Neural cell (in vitro differentiated cells): Measurements from ENCODE around the gene GABBR2. TPM values are rescaled to one million over a fixed set of nuclear protein-coding genes. Genes with fewer than 3 reads are reported as not detected.

ENCODE experiments used
- H2AFZ ChIP-seq: fragments of 200-600, 300-800 bp; sonication (generic), shearing (Covaris generic); 2 replicates; pipeline ENCODE4 v1.6.0; 2014; ENCODE audit warnings: low read depth, mild to moderate bottlenecking, antibody characterized with exemption, low read length, moderate library complexity
- H3F3A ChIP-seq: fragments of 200-600 bp; shearing (Covaris generic); 2 replicates; pipeline ENCODE4 v1.6.1; 2016; ENCODE audit warnings: mild to moderate bottlenecking, moderate library complexity, mixed read lengths, antibody characterized with exemption, low read length; ENCODE audit not compliant: insufficient read depth, poor library complexity, severe bottlenecking
- H3K27ac ChIP-seq: fragments of 200-600, 300-800 bp; sonication (generic), shearing (Covaris generic); 2 replicates; pipeline ENCODE4 v1.5.1; 2014; ENCODE audit warnings: mild to moderate bottlenecking, low read length, moderate library complexity
- H3K27me3 ChIP-seq: fragments of 300-800, 200-600 bp; sonication (generic), shearing (Covaris generic); 2 replicates; pipeline ENCODE4 v1.6.0; 2014; ENCODE audit warnings: mild to moderate bottlenecking, low read depth, low read length, moderate library complexity; ENCODE audit not compliant: insufficient read depth
- H3K36me3 ChIP-seq: fragments of 300-800, 200-600 bp; sonication (generic), shearing (Covaris generic); 2 replicates; pipeline ENCODE4 v1.5.1; 2014; ENCODE audit warnings: mild to moderate bottlenecking, antibody characterized with exemption, low read length, moderate library complexity; ENCODE audit not compliant: insufficient read depth
- H3K4me2 ChIP-seq: fragments of 300-800, 200-600 bp; sonication (generic), shearing (Covaris generic); 2 replicates; pipeline ENCODE4 v1.6.0; 2014; ENCODE audit warnings: mild to moderate bottlenecking, low read length
- H3K4me3 ChIP-seq: fragments of 300-800, 200-600 bp; sonication (generic), shearing (Covaris generic); 2 replicates; pipeline ENCODE4 v1.5.1; 2014; ENCODE audit warnings: mild to moderate bottlenecking, low read length, moderate library complexity
- H3K79me2 ChIP-seq: fragments of 200-600 bp; shearing (Covaris generic); replicated peaks from 2 replicates; pipeline ENCODE4 v1.6.0; 2014; ENCODE audit warnings: mild to moderate bottlenecking, low read length, moderate library complexity; ENCODE audit not compliant: insufficient read depth
- H3K9ac ChIP-seq: fragments of 300-800, 200-600 bp; sonication (generic), shearing (Covaris generic); 2 replicates; pipeline ENCODE4 v1.6.1; 2016; ENCODE audit warnings: mild to moderate bottlenecking, low read length, mixed read lengths
- H3K9me2 ChIP-seq: fragments of 200-600 bp; shearing (Covaris generic); 2 replicates; pipeline ENCODE4 v1.6.1; 2016; ENCODE audit warnings: mild to moderate bottlenecking, low read length, mixed read lengths; ENCODE audit not compliant: insufficient read depth
- H3K9me3 ChIP-seq: fragments of 200-600, 300-800 bp; sonication (generic), shearing (Covaris generic); 2 replicates; pipeline ENCODE4 v1.6.1; 2016; ENCODE audit warnings: mild to moderate bottlenecking, mixed run types, low read length, moderate library complexity, mixed read lengths
- H4K20me1 ChIP-seq: fragments of 200-600 bp; shearing (Covaris generic); 2 replicates; pipeline ENCODE4 v1.6.1; 2016; ENCODE audit warnings: mild to moderate bottlenecking, mixed run types; ENCODE audit not compliant: insufficient read depth
- EP300 ChIP-seq: fragments of 450-650 bp; conservative IDR thresholded peaks from 2 replicates; pipeline ENCODE4 v1.6.1; 2014; ENCODE audit warnings: antibody characterized with exemption, mild to moderate bottlenecking, moderate library complexity; ENCODE audit not compliant: poor library complexity, severe bottlenecking
- EZH2 ChIP-seq: fragments of 200-600, 300-800 bp; shearing (Covaris generic), sonication (generic); IDR thresholded peaks from 2 replicates; pipeline ENCODE4 v1.6.1; 2014; ENCODE audit warnings: antibody characterized with exemption, low read length, borderline replicate concordance, mild to moderate bottlenecking; ENCODE audit not compliant: insufficient read depth, poor library complexity, severe bottlenecking
- MXI1 ChIP-seq: fragments of 450-650 bp; conservative IDR thresholded peaks from 2 replicates; pipeline ENCODE4 v1.6.1; 2014; ENCODE audit warnings: antibody characterized with exemption, mild to moderate bottlenecking; ENCODE audit not compliant: poor library complexity, severe bottlenecking
- POLR2AphosphoS5 ChIP-seq: IDR thresholded peaks from 2 replicates; pipeline ENCODE4 v1.6.1; 2012
- RAD21 ChIP-seq: fragments of 450-650 bp; conservative IDR thresholded peaks from 2 replicates; pipeline ENCODE4 v1.6.1; 2014; ENCODE audit warnings: antibody characterized with exemption, mild to moderate bottlenecking, moderate library complexity
- SMC3 ChIP-seq: fragments of 450-650 bp; conservative IDR thresholded peaks from 2 replicates; pipeline ENCODE4 v1.6.1; 2014; ENCODE audit warnings: antibody characterized with exemption, mild to moderate bottlenecking, moderate library complexity; ENCODE audit not compliant: poor library complexity
- TAF1 ChIP-seq: IDR thresholded peaks from 2 replicates; pipeline ENCODE4 v1.6.1; 2012; ENCODE audit warnings: low read depth
- polyA plus RNA-seq: library from polyadenylated mRNA; depleted of rRNA; stranded (reverse); fragments of >200 nt; gene quantifications from 2 replicates; pipeline ENCODE4 v1.2.3, GENCODE V29; 2014
- TF ChIP-seq, protein P1 (sequence below): fragments of 450-650 bp; IDR thresholded peaks from 2 replicates; pipeline ENCODE4 v1.5.1; 2014; ENCODE audit warnings: antibody characterized with exemption, mild to moderate bottlenecking, moderate library complexity; ENCODE audit not compliant: poor library complexity, severe bottlenecking
- TF ChIP-seq, protein P2 (sequence below): IDR thresholded peaks from 2 replicates; pipeline ENCODE4 v1.6.1; 2012; ENCODE audit warnings: borderline replicate concordance

Gene GABBR2
- polyA plus RNA-seq, 1 donor from 2014 or later: 7.1 TPM

DNA sequence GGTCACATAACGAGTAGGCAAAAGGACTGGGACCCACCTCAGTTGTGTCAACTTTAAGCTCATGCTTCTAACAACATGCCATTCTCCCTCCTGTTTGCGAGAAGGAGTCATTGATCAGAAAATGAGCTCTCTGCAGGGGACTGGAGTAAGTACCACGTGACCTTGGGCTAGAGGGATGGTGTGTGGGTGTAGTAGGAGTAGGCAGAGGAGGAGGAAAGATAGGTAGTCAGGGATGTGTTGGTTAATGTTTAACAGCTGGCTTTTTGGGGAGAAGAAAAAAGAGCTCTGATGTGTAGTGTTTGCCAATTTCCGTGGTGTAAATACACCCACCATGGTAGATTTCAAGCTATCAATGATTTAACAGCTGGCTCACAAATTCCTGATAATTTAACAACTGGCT, 293.0 kb downstream of the GABBR2 start:
- Histone ChIP-seq H3K79me2 (no peaks in the 10 kb centered on the region), H3K27me3 (no peaks in the 10 kb centered on the region), H4K20me1 (no peaks in the 10 kb centered on the region), H3K4me2 (no peak overlapping the region), H3K4me3 (no peak overlapping the region), H3K9ac (no peak overlapping the region), H3K9me3 (no peaks in the 10 kb centered on the region), H3K36me3 (no peaks in the 10 kb centered on the region), H2AFZ (no peak overlapping the region), H3K9me2 (no peaks in the 10 kb centered on the region), H3F3A (no peaks in the 10 kb centered on the region), H3K27ac (no peak overlapping the region)
- TF ChIP-seq POLR2AphosphoS5: no peak
- TF ChIP-seq MXI1: no peak
- TF ChIP-seq EP300: no peak
- TF ChIP-seq EZH2: no peak
- TF ChIP-seq RAD21: no peak
- TF ChIP-seq, protein P1, sequence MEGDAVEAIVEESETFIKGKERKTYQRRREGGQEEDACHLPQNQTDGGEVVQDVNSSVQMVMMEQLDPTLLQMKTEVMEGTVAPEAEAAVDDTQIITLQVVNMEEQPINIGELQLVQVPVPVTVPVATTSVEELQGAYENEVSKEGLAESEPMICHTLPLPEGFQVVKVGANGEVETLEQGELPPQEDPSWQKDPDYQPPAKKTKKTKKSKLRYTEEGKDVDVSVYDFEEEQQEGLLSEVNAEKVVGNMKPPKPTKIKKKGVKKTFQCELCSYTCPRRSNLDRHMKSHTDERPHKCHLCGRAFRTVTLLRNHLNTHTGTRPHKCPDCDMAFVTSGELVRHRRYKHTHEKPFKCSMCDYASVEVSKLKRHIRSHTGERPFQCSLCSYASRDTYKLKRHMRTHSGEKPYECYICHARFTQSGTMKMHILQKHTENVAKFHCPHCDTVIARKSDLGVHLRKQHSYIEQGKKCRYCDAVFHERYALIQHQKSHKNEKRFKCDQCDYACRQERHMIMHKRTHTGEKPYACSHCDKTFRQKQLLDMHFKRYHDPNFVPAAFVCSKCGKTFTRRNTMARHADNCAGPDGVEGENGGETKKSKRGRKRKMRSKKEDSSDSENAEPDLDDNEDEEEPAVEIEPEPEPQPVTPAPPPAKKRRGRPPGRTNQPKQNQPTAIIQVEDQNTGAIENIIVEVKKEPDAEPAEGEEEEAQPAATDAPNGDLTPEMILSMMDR: no peak
- TF ChIP-seq TAF1: no peak
- TF ChIP-seq, protein P2, sequence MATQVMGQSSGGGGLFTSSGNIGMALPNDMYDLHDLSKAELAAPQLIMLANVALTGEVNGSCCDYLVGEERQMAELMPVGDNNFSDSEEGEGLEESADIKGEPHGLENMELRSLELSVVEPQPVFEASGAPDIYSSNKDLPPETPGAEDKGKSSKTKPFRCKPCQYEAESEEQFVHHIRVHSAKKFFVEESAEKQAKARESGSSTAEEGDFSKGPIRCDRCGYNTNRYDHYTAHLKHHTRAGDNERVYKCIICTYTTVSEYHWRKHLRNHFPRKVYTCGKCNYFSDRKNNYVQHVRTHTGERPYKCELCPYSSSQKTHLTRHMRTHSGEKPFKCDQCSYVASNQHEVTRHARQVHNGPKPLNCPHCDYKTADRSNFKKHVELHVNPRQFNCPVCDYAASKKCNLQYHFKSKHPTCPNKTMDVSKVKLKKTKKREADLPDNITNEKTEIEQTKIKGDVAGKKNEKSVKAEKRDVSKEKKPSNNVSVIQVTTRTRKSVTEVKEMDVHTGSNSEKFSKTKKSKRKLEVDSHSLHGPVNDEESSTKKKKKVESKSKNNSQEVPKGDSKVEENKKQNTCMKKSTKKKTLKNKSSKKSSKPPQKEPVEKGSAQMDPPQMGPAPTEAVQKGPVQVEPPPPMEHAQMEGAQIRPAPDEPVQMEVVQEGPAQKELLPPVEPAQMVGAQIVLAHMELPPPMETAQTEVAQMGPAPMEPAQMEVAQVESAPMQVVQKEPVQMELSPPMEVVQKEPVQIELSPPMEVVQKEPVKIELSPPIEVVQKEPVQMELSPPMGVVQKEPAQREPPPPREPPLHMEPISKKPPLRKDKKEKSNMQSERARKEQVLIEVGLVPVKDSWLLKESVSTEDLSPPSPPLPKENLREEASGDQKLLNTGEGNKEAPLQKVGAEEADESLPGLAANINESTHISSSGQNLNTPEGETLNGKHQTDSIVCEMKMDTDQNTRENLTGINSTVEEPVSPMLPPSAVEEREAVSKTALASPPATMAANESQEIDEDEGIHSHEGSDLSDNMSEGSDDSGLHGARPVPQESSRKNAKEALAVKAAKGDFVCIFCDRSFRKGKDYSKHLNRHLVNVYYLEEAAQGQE: no peak
- TF ChIP-seq SMC3: no peak

DNA sequence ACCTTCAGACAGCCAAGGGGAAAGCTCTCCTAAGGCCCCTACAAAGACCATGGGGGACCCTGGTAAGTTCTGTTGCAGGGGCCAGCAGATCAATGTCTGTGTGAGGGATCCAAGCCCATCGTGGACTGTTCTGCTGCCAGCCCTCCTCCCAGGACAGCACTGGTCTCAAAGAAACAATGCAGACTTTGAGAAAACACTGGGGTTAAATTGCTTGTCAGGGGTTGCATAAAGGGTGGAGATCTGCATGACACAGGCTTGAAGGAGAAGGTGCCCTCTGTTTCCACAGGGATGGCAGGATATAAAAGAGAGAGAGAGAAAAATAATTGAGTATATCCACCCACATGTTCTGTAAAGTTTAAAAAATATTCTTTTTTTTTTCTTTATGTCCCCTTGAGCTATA, 295.7 kb downstream of the GABBR2 start:
- Histone ChIP-seq H3F3A (no peaks in the 10 kb centered on the region), H3K9ac (no peak overlapping the region), H3K4me3 (no peak overlapping the region), H3K27ac (no peak overlapping the region), H3K9me3 (no peaks in the 10 kb centered on the region), H3K4me2 (no peak overlapping the region), H4K20me1 (no peaks in the 10 kb centered on the region), H3K27me3 (no peaks in the 10 kb centered on the region), H2AFZ (no peak overlapping the region), H3K36me3 (no peaks in the 10 kb centered on the region), H3K79me2 (no peaks in the 10 kb centered on the region), H3K9me2 (no peaks in the 10 kb centered on the region)
- no peak for TF ChIP-seq EZH2
